ENCODE results near the gene OR10G7.

OR10G7 gene, protein sequence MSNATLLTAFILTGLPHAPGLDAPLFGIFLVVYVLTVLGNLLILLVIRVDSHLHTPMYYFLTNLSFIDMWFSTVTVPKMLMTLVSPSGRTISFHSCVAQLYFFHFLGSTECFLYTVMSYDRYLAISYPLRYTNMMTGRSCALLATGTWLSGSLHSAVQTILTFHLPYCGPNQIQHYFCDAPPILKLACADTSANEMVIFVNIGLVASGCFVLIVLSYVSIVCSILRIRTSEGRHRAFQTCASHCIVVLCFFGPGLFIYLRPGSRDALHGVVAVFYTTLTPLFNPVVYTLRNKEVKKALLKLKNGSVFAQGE

DNA sequence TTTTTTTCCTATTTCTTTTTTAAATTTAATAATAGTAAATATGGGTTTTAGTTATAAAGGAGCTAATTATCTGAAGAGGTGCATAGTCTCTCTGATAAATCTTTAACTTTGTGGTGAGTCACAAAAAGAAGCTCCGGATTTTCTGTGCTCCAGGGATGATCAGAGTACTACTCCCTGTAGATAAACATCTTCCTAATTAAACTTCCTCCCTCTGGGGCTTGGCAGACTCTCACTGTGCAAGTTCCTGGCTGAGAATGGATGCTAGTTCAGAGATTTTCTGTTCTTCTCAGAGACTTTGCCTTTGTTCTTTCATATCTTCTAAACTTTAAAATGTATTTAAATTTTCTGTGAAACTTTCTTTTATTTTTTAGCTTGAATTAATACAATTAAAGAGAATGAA lies at the start of gene OR10G7:
OR10G7 (minus strand) TSS at position 72 of the 400 bp plus-strand sequence. CDS start 2,324 bp downstream, outside the sequence.
- DNase-seq, result no peak

DNA sequence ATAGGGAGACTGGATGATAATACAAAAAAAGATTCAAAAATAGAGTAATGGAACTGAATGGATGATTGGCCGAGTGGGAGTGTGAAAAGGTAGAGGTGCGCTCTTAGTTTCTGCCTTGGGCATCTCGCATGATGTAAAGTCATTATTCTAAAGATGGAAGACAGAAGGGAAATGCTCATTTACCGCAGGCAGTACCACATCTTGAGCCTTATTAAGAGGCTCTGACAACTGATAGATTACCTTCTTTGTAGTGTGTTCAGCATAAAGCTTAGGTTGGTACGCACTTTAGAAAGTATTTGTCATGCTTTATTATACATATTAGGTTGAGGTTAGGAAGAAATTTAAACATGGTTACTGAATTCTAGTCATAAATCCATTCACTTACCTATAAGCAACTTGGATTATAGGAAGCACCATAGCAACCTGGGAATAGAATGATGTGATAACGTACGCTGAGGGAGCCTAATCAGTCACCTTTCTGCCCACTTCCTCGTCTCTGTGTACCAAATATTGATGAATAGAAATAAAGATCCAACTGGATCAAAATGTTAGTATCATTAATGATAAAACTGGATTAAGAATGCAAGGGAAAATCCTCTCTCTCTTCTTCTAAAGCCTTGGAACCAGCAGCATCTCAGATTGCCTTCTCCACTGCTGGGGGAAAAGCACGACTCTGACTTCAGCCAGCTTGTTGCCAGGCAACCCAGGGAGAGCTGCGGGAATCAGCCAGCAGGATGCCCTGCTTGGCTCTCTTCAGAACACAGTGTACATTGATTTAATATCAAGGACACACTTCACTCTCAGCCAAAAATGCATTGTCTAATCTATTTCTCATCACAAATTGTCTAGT lies 45.1 kb upstream of the OR10G7 start:
- DNase-seq, result peak; percentile 22

DNA sequence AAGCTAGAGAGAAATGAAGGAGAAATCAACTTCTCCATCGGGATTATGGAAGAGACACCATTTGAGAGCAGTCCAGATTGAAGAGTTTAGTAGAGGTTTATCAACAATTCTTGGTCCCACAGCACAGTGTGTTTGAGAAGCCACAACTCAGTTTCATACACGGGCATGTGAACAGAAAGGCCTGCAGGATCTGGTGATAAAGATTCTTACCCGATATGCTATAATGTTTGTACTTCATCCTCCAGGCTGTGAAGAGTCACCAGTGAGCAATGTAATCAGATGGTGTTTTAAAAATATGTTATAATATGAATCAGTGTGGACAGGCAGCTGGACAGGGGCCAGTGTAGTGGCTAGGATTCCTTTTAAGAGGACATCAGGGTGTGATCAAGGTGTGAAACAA lies 44.5 kb upstream of the OR10G7 start:
- DNase-seq, result no peak

DNA sequence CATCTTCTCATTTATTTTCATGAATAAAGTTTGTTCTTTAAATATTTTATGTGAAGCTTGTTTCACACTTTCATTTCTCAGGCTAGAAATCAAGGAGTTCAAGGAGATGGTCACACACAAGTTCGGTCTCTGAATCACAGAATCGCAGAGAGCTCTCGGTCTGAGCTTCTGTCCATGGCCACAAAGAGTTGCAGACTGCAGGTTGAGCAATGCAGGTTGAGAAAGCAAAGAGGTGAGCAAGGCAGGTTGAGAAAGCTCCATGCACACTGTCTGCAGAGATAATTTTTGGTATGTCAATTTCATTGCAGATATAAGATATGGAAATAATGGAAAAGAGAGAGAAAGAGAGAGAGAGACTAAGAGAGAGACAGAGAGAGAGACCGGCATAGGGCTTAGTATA lies 41.2 kb upstream of the OR10G7 start:
- no peak for DNase-seq

DNA sequence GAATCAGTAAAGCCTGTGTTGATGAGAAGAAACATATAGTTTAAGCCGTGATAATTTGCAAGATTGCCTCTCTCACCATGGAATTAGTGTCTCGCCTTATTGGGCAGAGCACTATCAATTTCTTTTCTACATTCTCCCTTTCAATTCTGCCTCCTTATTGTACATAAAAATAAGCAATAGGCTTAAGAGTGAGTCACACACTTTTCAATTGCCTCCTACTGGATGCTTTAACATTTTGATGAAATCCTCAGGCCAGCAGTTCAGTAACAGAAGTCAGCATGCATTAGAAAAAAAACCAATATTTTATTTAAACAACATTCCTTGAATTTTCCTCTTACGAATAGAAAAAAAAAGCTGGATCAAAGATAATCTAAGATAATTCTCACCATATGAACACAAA lies 40.4 kb upstream of the OR10G7 start:
- DNase-seq, result no peak

DNA sequence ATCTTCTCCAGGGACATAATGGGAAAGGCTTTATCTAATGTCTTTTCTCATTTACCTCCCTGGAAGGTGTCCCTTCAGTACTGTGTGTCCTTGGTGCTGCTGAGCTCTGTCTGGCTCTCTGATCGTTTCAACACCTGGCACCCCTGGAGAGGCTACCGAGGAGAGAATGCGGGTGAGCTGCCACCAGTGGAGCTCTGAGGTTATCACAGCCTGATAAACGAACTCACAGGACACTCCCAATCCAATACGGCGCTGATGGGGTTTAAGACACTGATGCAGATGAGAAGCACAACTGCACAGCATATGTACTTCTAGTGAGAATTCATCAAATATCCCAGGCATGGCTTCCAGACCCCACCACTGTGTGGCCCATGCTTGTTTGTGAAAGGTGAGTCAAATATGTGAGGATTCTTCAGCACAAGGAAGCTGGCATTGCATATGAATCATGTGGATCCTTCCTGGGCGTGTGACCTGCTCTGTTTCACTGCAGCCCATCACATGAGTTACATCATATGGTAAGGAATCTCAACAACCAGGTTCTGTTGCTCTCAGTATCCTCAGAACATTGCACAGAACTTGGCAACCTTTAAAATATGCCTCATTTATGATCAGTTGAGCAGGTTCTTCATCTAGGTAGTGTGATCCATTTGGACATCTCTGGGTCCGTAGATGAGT lies 39.3 kb upstream of the OR10G7 start:
- DNase-seq, result no peak

DNA sequence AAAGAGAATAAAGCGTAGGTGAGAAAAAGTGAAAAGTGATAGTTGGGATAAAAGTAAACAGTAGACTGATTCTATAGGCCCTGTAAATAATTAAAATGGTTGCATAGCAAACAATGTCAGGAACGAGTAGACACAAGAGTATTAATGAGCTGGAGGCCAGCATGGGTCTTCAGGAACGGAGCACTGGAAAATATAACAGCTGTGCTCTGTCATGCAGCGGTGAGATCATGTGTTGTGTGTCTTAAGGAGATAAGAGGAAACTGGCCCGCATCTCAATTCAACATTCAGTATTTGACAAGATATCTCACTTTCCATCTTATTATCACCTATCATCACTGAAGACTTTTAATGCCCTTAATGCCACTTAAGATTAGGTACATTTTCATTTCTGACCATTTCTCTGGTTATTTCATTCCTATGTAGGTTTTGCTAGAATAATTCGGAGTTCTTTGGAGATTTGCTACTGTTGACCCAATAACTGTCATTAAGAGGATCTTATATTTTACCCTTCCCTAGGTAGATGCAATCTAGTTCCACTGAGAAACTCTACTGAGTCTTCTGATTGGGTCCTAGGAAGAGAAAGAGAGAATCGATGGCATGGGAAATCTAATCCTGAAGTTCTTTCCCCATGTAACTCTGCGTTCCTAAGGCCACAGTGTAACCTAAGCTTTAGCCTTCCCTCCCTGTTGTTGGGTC lies 38.7 kb upstream of the OR10G7 start:
- no peak for DNase-seq

DNA sequence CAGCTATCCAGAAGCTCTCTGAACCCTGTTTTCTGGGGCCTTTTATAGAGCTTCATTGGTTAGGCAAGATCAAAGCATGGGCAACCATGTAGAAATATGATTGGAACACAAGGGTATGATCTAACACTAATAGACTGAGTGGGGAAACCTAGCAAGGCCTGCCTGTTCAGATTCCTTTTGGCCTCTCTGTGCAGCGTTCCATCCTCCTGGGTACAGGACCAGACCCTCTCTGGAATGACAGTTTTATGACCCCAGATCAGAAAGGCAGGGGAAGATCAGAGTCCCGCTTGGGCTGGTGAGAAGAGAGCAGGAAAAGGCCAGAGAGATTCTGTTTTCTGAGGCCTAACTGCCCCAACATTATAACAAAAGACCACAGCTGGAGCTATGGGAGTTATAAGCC lies 37.5 kb upstream of the OR10G7 start:
- no peak for DNase-seq

DNA sequence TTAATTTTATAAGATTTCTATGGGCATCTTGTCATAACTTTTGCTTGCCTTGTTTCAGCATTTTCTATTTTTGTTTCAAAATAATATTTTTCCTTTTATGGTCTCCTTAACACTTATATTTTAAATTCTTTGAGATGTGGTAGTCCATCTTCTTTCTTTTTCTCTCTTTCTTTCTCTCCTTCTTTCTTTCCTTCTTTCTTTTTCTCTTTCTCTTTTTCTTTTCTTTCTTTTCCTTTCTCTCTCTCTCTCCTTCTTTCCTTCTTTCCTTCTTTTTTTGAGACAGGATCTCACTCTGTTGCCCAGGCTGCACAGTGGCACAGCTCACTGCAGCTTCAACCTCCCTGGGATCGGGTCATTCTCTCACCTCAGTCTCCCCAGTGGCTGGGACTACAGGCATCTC lies 36.1 kb upstream of the OR10G7 start:
- DNase-seq, result no peak

DNA sequence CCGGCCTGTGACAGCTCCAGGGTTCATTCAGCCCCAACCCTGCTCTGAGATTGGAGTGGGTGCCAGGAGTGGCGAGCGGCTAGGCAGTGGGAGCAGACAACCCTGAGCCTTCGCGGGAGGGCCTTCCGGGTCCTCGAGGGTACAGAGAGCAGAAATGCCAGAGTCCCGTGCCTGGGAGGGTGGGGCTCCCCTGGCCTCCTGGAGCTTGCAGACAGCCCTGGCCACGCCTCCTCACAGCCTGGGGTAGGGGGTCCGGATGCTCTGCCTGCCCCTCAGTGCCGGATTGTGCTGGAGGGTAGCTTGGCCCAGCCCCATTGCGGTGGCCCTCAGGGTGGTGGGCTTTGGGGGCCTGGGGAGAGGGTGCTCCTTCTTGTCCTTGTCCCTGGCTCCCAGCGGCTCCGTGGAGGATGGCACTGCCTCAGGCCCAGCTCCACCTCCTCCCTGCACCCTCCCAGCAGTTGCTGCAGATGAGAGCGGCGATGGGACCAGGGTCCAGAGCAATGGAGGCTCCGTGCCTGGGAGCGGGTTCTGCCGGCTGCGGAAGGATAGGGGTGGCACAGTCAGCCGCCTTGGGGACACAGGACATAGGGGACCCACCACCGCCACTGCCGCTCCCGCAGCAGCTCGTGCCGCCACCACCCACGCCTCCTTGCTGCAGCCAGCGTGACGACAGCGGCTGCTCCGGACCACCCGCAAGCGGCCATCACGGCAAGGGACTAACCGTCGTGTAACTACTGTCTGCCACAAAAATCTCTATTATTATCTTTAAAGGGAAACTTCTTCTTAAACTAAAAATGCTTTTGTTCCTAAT lies 34.9 kb upstream of the OR10G7 start:
- DNase-seq, result peak; percentile 8

DNA sequence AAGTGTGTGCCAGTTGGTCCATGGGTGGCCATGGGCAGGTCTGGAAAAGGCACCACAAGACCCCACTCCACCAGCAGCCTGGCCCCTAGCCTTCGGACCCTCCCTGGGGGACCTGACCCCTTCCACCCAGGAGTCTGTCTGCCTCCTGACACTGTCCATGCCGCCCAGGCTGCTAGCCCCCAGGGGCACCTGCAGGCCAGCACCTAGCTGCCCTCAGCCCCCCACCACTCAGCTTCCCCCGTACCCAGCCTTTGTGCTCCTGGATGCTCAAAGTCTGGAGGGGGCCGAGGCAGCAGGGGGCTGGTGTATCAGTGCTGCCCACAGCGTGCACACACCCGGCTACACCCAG lies 34.3 kb upstream of the OR10G7 start:
- no peak for DNase-seq

DNA sequence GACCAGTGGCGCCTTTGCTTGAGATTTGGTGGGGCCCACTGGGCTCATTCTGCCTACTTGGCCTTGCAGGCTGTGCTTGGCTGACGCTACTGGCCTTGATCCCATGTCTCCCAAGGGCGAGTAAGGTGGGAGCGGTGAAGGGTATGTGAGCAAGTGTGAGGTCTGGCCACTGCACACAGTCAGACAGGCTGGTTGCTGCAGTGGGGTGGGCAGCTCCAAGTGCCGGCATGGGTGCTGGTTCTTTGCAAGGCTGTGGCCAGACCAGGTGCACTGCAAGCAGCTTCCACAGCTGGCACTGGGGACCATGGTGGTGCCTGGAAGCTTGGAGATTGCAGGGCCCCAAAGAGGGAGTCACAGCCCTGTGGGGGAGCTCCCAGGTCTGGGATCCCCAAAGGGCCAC lies 33.4 kb upstream of the OR10G7 start:
- no peak for DNase-seq

DNA sequence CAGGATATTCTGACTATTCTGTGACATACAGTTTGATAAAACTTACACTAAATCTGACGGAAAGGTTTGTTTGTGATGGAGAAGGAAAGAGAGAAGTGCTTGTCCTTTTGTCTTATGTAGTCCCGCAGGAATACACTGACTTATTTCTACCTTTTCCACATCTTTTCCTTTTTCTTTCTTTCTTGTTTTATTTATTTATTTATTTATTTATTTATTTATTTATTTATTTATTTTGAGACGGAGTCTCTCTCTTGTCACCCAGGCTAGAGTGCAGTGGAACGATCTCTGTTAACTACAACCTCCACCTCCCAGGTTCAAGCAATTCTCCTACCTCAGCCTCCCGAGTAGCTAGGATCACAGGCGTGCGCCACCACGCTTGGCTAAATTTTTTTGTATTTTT lies 31.0 kb upstream of the OR10G7 start:
- DNase-seq, result no peak

DNA sequence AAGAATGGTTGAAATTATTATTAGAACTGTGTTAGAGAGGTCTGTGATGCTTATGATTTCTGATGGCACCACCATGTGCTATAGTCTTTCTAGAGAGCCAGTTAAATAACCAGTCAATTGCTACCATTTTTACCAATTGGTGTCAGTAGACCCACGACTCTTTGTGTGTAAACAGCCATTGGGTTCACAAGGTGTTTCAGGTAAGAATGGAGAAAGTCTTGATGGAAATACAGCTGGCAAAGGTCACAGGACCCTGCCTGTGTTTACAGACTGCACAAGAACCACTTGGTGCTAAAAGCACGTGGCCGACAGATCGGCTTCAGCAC lies 30.5 kb upstream of the OR10G7 start:
- DNase-seq, result no peak

DNA sequence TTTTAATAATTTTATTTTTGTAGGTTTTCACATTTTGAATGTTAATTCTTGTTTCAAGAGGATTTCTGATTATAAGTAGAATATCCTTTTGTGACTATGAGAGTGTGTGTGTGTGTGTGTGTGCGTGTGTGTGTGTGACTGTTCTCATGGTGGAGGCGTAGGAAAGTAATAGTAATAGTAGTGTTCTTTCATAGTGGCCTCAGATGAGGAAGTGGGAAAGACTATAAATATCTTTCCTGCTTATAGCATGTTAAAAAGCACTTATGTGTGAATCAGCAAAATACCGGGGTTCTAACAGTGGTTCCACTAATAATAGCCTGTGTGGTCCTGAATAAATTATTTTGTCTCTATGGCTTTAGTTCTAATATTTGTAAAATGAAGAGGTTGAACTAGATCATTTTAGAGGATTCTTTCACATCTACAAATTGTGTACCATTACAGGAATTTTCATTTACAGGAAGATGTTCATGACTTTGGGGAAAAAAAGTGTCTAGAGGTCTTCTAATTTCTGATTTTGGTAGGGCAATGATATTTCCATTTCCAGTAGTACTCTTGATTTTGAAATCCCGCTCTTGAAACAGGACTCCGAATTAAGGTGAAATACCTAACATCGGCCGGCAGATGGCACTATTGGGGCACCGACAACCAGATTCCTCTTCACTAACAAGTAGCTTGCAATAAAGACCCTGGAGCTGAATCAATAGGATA lies 29.9 kb upstream of the OR10G7 start:
- peak; percentile 58 for DNase-seq

DNA sequence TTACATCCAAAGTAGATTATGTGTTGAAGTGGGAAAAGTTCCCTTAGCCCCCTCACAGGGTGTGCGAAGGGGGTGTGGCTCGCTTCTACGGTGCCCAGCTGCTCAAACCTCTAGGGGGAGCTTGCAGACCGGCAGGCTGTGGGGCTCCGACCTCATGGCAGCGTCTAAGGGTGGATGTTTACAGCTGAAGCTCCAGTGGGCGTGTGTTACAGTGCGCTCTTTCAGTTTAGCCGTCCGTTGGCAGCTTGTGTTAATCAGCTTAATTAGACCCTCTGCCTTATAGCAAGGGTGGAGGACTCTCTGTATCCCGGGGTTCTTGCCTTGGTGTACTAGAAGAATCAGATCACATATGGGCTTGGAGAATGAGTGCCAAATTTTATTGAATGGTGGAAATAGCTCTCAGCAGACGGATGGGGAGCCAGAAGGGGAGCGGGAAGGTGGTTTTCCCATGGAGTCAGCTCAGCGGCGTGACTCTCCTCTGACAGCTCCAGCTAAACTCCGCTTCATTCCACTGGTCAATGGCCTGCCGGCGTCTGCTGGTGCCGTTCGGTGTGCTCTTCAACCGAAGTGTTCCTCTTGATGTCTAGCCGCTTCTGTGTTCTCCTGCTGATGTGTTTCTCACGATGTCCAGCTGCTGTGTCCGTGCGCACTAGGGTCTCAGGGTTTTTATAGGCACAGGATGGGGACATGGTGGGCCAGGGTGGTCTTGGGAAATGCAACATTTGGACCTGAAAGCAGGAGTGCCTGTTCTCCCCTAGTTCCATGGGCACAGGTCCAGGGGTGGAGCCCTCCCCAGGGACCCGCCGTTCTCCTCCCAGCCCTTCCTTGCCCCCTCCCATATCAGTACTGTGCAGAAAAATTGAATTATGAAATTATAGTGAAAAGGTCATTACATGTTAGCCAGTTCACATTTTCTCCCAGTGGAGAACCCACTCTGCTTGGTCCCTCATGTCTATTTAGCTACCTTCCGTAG lies 28.6 kb upstream of the OR10G7 start:
- DNase-seq, result no peak

DNA sequence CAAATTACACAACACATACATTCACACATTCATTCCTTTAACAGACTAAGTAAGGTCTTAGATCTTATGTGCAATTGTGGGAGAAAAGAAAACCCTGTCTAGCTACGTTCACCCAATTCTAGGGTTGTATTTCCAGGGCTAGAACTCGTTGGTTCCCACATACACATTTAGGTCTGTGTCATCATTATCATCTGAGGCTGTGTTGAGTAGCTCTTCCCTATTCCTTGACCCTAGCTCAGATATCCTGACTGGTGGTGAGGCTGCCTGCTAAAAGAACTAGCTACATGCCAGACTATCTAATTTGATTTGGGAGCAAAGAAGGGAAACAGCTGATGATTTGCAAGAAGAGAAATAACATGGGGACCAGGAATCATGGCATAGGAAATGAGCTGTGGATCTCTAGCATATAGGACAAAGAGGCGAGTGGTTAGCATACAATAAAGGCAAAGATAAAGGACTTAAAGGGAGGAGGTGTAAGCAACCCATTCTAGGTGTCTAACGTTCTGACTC lies 27.5 kb upstream of the OR10G7 start:
- DNase-seq, result no peak

DNA sequence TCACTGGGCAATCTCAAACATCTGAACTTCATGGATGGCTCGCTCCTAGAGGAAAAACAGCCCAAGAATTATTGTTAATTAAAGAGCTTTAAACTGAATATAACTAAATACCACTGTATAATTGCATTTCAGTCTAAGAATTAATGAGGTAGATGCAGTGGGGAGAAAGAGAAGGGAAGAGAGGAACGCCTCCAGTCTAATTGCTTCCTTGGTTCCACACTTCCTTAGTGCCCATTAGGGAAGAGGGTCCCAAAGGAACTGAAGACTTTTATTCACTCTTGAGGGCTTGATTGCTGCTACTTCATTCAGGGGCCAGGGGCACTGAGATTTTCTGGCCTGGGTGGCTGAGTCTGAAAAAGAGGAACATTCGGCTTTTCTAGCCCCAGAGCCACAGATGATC lies 11.8 kb upstream of the OR10G7 start:
- no peak for DNase-seq

DNA sequence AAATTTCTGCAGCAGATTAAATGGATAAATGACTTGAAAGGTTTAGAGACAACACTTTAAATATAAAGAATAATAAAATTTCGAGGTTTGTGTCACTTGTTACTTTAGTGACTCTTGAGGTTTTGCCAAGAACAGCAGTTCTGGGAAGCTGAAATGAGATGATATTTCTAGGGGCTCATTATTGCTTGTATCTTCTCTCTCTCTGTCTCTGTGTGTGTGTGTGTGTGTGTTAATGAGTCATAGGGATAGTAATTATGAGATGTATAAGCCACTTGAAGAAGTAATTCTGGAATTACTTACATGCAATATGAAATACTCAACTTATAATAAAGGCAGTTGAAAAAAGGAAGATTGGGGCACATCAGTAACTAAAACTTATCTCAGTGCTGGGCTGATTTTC lies 9.6 kb upstream of the OR10G7 start:
- DNase-seq, result no peak

DNA sequence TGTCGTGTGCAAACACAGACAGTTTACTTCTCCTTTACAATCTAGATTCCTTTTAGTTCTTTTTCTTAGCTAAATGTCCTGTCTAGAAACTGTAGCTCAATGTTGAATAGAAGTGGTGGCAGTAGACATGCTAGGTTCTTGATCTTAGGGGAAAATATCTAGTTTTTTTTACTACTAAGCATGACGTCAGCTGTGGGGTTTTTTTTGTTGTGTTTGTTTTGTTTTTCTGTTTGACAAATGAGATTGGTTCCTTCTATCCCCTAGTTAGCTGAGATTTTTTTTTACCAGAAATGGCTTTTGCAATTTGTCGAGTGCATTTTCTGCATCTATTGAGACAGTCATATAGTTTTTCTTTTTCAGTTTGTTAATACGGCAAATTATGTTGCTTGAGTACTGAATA lies 2.3 kb upstream of the OR10G7 start:
- no peak for DNase-seq

DNA sequence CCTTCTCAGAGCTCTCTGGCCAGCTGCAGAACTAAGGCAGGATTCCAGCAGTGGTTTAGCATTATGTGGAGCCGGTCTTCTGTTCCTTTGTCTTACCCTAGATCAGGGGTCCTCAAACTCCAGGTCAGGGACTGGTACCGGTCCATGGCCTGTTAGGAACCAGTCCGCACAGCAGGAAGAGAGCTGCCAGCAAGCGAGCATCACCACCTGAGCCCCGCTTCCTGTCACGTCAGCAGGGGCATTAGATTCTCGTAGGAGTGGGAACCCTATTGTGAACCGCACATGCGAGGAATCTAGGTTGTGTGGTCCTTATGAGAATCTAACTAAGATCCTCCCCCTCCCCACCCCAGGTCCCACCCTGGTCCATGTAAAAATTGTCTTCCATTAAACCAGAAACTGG lies 1.6 kb downstream of the OR10G7 start:
- no peak for DNase-seq
